ENCODE measurements around the gene RFTN2.
"Not testable (repeated sequence)": the region's sequence is repeated elsewhere in the genome, so short reads cannot be mapped to it uniquely, and the experiment has no call there.

RFTN2 gene

GRCh38 chr2:197704434-197705120 lies 29.2 kb upstream of the RFTN2 start:
- Histone ChIP-seq H3K27me3 (no peaks in the 10 kb centered on the region), H3K9me3 (no peaks in the 10 kb centered on the region), H3K36me3 (peaks cover 5% of the 10 kb centered on the region; the same call in 1 of the 2 replicates), H3K4me3 (ENCODE audit: low read depth, low read length) (peak overlapping the region; percentile 71), H3K4me1 (no peaks in the 10 kb centered on the region)
- no peak for TF ChIP-seq CTCF (IDR thresholded peaks at IDR 0.05; ENCODE audit: low read depth, low read length)
- DNase-seq, result no peak

- Histone ChIP-seq H3K36me3 (no peaks in the 10 kb centered on the region), H3K27me3 (no peaks in the 10 kb centered on the region), H3K9me3 (peaks cover 3% of the 10 kb centered on the region; the same call in 1 of the 2 replicates), H3K4me3 (ENCODE audit: low read depth, low read length) (no peak overlapping the region), H3K4me1 (no peaks in the 10 kb centered on the region)
- DNase-seq, result no peak
- TF ChIP-seq CTCF (IDR thresholded peaks at IDR 0.05; ENCODE audit: low read depth, low read length), result no peak
These were observed 25.6 kb upstream of the RFTN2 start for GRCh38 chr2:197700960-197701359.

- H3K9me3 ChIP-seq; H3K36me3 ChIP-seq; DNase-seq; H3K27me3 ChIP-seq; H3K4me1 ChIP-seq; H3K4me3 ChIP-seq (ENCODE audit: low read depth, low read length): not testable (repeated sequence)
These were observed 24.3 kb upstream of the RFTN2 start for GRCh38 chr2:197699724-197700123.

GRCh38 chr2:197696571-197696970 lies 21.2 kb upstream of the RFTN2 start:
- not testable (repeated sequence) for H3K36me3 ChIP-seq; H3K27me3 ChIP-seq; H3K4me3 ChIP-seq (ENCODE audit: low read depth, low read length); H3K9me3 ChIP-seq; DNase-seq; H3K4me1 ChIP-seq

GRCh38 chr2:197695971-197696370 lies 20.6 kb upstream of the RFTN2 start:
- not testable (repeated sequence) for H3K4me1 ChIP-seq; H3K4me3 ChIP-seq (ENCODE audit: low read depth, low read length); DNase-seq; H3K9me3 ChIP-seq; H3K27me3 ChIP-seq; H3K36me3 ChIP-seq

GRCh38 chr2:197695206-197695605 lies 19.8 kb upstream of the RFTN2 start:
- not testable (repeated sequence) for H3K9me3 ChIP-seq; H3K4me3 ChIP-seq (ENCODE audit: low read depth, low read length); DNase-seq; H3K36me3 ChIP-seq; H3K27me3 ChIP-seq; H3K4me1 ChIP-seq

- H3K9me3 ChIP-seq, result no peaks in the 10 kb centered on the region
- H3K36me3 ChIP-seq, result no peaks in the 10 kb centered on the region
- no peaks in the 10 kb centered on the region for H3K4me1 ChIP-seq
- no peak overlapping the region for H3K4me3 ChIP-seq (ENCODE audit: low read depth, low read length)
- TF ChIP-seq CTCF (IDR thresholded peaks at IDR 0.05; ENCODE audit: low read depth, low read length), result no peak
- DNase-seq, result no peak
- H3K27me3 ChIP-seq, result peaks cover 15% of the 10 kb centered on the region
These were observed 2.1 kb upstream of the RFTN2 start for GRCh38 chr2:197677483-197677882.

- Histone ChIP-seq H3K36me3 (no peaks in the 10 kb centered on the region), H3K4me1 (no peaks in the 10 kb centered on the region), H3K27me3 (peaks cover 20% of the 10 kb centered on the region), H3K9me3 (no peaks in the 10 kb centered on the region), H3K4me3 (ENCODE audit: low read depth, low read length) (no peak overlapping the region)
- TF ChIP-seq CTCF (IDR thresholded peaks at IDR 0.05; ENCODE audit: low read depth, low read length), result no peak
- no peak for DNase-seq
These were observed 1.7 kb upstream of the RFTN2 start for GRCh38 chr2:197677056-197677455.

Data from BE2C (cell line).